Effector memory CD8-positive, alpha-beta T cell (primary cell): ENCODE results near the gene GALNT10.

ENCODE experiments used
- ATAC-seq: fragments of 150-1000 bp; cut with Tn5 transposase; replicated peaks from 2 replicates; pipeline ENCODE4 v1.10.0; 2021; ENCODE audit warnings: mild to moderate bottlenecking, moderate library complexity
- DNase-seq, 3 experiments: peaks; one replicate each; pipeline ENCODE4 v3.0.0; 2021
- H3K27ac Mint-ChIP-seq, 2 donors: one replicate each; pipeline ENCODE4 v1.8.0; 2022; ENCODE audit warnings: mild to moderate bottlenecking in 2 of 2, mixed read lengths in 2 of 2, moderate library complexity in 2 of 2
- H3K27me3 Mint-ChIP-seq, 2 donors: one replicate each; pipeline ENCODE4 v1.8.0; 2022; ENCODE audit warnings: mixed read lengths in 2 of 2
- H3K36me3 Mint-ChIP-seq: one replicate; pipeline ENCODE4 v1.8.0; 2022; ENCODE audit warnings: mild to moderate bottlenecking, moderate library complexity, mixed read lengths; ENCODE audit not compliant: insufficient read depth
- H3K4me1 Mint-ChIP-seq, 2 donors: one replicate each; pipeline ENCODE4 v1.8.0; 2022; ENCODE audit warnings: low read depth in 2 of 2, mixed read lengths in 2 of 2
- H3K4me3 Mint-ChIP-seq, 2 donors: one replicate each; pipeline ENCODE4 v1.8.0; 2022; ENCODE audit warnings: mild to moderate bottlenecking in 2 of 2, mixed read lengths in 2 of 2, moderate library complexity in 2 of 2
- H3K9me3 Mint-ChIP-seq, 2 donors: one replicate each; pipeline ENCODE4 v1.8.0; 2022; ENCODE audit warnings: mixed read lengths in 2 of 2

GALNT10 gene

DNA sequence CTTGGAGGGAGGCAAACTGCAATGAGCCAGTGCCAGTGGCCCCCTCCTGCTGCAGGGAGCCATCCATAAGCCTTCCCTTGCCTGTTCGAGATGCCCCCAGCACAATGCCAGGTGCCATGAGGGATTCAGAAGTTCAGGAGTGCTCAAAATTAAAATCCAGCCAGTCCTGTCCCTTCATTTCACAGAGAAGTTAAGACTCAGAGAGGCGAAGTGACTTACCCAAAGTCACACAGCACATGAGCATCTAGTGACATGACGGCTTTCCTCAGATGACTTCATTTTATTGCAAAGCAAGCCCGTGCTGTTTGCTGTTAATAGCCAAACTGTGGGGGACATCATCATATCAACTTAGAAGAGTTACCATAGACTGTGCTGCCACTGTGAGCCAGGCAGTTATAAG is 185.9 kb downstream of the GALNT10 start:
- Mint-ChIP-seq H3K9me3 (no peaks in the 10 kb centered on the region), H3K4me1 (peaks cover 6% of the 10 kb centered on the region in 2 donors), H3K27me3 (no peaks in the 10 kb centered on the region), H3K36me3 (peaks cover 19% of the 10 kb centered on the region), H3K27ac (peak overlapping the region in 1 of 2 donors; percentile 69), H3K4me3 (no peak overlapping the region)
- ATAC-seq (no peak), DNase-seq (no peak)

DNA sequence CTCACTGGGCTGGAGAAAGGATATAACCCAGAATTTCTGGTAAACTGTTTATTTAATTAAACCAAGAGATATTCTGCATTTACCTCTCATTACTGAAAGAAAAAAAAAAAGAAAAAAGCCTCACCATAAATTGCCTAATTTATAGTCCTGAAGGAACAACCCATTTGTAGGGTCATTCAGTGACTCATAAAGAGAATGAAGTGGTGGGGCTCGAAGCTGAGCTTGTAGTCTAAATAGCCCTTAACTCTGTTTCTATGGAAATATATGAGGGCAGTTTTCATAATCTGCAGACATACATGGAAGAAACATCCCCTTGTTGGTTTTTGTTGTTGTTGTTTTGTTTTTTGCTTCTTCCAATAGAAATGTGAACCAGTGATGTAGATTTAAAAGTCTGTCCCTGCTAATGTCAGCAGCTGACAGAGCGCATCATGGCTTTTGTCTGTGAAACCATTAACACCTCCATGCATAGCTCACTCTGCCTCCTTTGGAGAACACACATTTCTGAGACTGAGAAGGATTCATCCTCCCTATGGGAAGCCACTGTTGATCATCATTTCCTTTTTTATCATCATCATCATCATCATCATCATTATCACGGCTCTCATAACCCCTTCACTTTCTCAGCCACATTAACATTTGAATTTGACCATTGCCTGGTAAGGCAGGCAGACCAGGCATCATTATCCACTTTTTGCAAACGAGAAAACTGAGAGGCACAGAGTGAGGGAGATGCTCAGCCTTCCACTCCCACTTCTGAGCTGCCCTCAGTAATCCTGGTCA is 187.4 kb downstream of the GALNT10 start:
- DNase-seq, result no peak
- no peak overlapping the region for H3K27ac Mint-ChIP-seq
- no peak overlapping the region for H3K4me3 Mint-ChIP-seq
- H3K9me3 Mint-ChIP-seq, result no peaks in the 10 kb centered on the region
- no peaks in the 10 kb centered on the region for H3K27me3 Mint-ChIP-seq
- peaks cover 19% of the 10 kb centered on the region for H3K36me3 Mint-ChIP-seq
- H3K4me1 Mint-ChIP-seq, result peaks cover 13 to 14% of the 10 kb centered on the region in 2 donors
- no peak for ATAC-seq

DNA sequence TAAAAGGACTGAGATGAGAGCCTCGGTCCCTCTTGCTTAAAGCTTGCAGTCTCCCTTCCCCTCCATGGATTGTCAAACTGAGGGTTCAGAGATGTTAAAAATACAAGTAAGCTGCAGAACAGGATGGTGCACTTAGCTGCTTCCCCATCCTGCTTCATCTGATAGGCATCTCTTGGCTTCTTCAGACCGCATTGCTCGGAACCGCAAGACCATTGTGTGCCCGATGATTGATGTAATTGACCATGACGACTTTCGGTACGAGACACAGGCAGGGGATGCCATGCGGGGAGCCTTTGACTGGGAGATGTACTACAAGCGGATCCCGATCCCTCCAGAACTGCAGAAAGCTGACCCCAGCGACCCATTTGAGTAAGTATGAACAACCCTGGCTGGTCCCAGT is 189.7 kb downstream of the GALNT10 start:
- Mint-ChIP-seq H3K9me3 (no peaks in the 10 kb centered on the region), H3K27ac (peak overlapping the region in 1 of 2 donors; percentile 62), H3K36me3 (peaks cover 17% of the 10 kb centered on the region), H3K4me1 (peaks cover 28% of the 10 kb centered on the region in 2 donors), H3K27me3 (no peaks in the 10 kb centered on the region), H3K4me3 (no peak overlapping the region)
- DNase-seq, result no peak
- no peak for ATAC-seq

DNA sequence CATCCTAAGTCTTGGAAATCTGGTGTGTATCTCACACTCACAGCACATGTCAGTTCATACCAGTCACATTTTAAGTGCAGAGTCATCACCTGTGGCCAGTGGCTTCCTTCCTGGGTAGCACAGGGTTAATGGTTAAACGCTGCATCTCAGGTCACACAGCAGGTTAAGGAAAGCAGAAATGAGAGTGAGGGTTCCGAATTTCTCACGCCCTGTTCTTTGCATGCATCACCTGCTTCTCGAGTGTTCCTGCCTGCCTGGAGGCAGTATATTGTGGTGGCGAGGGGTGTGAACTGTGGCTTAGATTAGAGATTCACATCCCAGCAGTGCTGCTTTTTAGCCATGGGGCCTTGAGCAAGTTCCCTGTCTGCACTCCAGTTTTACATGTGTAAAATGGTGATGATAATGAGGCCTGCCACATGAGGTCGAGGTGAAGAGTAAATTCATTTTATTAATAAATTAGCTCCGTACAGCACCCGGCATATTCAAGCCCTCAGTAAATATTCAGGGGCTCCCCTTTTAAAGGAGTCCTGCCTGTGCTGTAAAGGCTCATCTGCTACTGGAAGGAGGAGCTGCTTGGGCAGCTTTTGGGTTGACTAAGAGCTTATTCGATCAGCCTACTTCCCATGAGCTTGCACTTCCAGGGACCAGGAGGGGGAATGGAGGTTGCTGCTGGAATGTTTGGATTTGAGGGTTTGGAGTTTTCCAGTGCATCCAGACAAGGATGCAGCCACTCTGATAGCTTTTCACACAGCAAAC is 194.1 kb downstream of the GALNT10 start:
- Mint-ChIP-seq H3K27me3 (no peaks in the 10 kb centered on the region), H3K9me3 (no peaks in the 10 kb centered on the region), H3K4me3 (peak overlapping the region; percentile 67 to 75), H3K4me1 (peaks cover 33 to 36% of the 10 kb centered on the region in 2 donors), H3K27ac (peak overlapping the region; percentile 94 to 98), H3K36me3 (peaks cover 21% of the 10 kb centered on the region)
- peak; percentile 89 for ATAC-seq
- DNase-seq, result peak; percentile 55 to 58 (median 56)

DNA sequence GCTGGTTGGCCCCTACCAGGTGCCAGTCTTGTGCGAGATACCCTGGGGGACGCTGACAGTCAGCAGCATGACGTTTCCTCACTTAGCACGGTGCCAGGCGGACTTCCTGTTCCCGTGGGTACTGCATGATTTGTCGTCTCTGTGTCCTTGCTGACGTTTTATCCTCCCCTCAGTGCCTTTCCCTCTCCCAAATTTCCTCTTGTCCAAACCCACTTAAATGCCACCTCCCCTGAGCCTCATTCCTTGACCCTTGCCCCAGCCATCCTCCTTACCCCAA is 194.6 kb downstream of the GALNT10 start:
- Mint-ChIP-seq H3K36me3 (peaks cover 21% of the 10 kb centered on the region), H3K9me3 (no peaks in the 10 kb centered on the region), H3K4me3 (peak overlapping the region; percentile 67 to 75), H3K27ac (peak overlapping the region; percentile 94 to 98), H3K27me3 (no peaks in the 10 kb centered on the region), H3K4me1 (peaks cover 33 to 36% of the 10 kb centered on the region in 2 donors)
- DNase-seq, result peak; percentile 33 to 56 (median 35)
- peak; percentile 87 for ATAC-seq

DNA sequence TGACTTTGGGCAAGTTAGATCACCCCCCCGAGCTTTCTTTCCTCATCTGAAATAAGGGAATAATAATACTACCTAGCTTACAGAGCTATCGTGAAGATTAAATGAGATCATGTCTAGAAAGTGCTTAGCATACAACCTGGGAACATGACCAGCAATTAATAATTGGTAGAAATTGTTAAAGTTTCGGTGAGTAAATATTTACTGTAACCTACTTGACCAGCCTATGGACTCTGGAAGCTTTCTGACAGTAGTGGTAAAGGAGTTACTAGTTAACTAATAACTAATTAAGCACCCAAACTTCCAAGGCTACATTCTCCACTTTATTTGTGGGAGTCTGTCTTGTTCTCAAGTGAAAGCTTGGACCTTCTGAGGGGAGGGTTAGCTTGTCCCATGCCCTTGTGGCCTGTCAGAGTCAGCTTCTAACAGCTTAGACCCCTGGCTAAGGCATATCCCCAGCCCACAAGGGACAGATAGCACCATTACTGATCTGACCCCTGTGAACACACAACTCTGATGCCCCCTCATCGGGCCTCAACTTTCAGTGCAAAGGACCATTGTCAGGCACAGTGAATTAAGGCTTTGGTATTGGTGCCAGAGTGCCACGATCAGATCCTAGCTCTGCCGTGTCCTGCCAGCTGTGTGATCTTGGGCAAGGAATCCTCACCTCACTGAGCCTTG is 196.6 kb downstream of the GALNT10 start:
- Mint-ChIP-seq H3K36me3 (peaks cover 23% of the 10 kb centered on the region), H3K27ac (peak overlapping the region in 1 of 2 donors; percentile 98), H3K9me3 (no peaks in the 10 kb centered on the region), H3K4me3 (no peak overlapping the region), H3K4me1 (peaks cover 31 to 36% of the 10 kb centered on the region in 2 donors), H3K27me3 (no peaks in the 10 kb centered on the region)
- ATAC-seq (no peak), DNase-seq (no peak)

DNA sequence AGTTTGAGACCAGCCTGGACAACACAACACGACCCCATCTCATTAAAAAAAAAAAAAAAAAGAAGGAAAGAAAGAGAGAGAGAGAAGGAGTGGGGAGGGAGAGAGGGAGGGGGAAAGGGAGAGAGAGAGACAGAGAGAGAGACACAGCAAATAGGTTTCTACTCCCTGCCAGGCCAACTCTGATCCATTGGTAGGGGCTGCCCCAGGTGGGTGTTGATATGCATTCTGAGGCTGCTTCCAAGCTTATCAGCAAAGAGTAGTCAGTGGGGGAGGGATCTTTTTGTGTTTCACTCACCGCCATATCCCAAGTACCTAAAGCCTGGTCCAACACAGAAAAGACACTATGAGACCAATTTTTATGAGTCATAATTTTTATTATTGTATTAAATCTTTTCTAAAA is 198.3 kb downstream of the GALNT10 start:
- Mint-ChIP-seq H3K27ac (peak overlapping the region in 1 of 2 donors; percentile 58), H3K36me3 (peaks cover 33% of the 10 kb centered on the region), H3K9me3 (no peaks in the 10 kb centered on the region), H3K4me1 (peaks cover 26 to 28% of the 10 kb centered on the region in 2 donors), H3K4me3 (no peak overlapping the region), H3K27me3 (no peaks in the 10 kb centered on the region)
- DNase-seq (no peak), ATAC-seq (no peak)

DNA sequence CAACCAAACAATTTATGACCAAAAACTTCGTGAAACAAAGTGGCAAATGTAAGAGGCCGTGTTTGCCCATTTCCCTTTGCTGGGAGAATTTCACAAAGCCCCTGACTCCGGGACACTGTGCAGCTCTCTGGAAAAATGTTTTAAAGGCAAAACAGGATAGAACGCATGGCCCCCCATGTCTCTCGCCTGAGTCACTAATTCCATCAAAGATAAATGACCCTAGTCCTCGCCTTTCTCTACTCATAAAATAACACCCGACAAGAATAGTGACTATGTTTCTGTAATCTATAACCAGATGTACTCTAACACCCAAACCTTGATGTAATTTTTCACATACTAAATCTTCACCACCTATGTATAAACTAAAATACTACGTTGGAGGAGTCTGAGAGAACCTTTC is 199.6 kb downstream of the GALNT10 start:
- Mint-ChIP-seq H3K27me3 (no peaks in the 10 kb centered on the region), H3K27ac (no peak overlapping the region), H3K4me1 (peaks cover 21% of the 10 kb centered on the region in 2 donors), H3K9me3 (no peaks in the 10 kb centered on the region), H3K4me3 (no peak overlapping the region), H3K36me3 (peaks cover 38% of the 10 kb centered on the region)
- ATAC-seq (no peak), DNase-seq (no peak)

DNA sequence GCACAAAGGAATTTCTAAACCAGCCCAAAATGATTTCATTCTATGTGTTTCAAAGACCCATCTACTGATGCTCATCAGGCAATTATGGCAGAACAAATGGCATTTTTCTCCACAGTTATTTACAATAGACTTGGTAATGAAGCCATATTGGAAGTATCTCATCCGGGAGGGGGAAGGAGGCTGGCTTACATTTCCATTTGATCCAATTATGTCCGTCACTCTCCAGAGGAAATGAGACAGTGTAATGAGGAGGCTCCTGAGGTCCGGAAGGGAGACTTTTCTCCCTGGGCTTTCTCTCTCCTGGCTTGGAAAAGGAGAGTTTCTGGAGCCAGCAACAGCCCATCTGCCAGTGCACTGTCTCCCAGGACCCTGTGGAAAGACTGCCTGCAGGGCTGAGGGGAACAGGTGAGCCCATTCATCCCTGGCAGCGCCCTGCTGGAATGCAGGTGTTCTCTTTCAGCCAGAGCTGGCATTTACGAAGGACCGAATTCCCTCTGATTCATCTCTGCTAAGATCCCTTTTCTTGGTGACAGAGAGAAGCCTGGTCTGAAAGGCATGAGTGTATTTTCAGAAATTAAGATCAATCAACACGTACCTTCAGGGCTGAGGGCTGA is 200.3 kb downstream of the GALNT10 start:
- peaks cover 15% of the 10 kb centered on the region in 2 donors for H3K4me1 Mint-ChIP-seq
- peak overlapping the region in 1 of 2 donors; percentile 70 for H3K27ac Mint-ChIP-seq
- peaks cover 37% of the 10 kb centered on the region for H3K36me3 Mint-ChIP-seq
- H3K4me3 Mint-ChIP-seq, result no peak overlapping the region
- no peak for ATAC-seq
- H3K9me3 Mint-ChIP-seq, result no peaks in the 10 kb centered on the region
- H3K27me3 Mint-ChIP-seq, result no peaks in the 10 kb centered on the region
- no peak for DNase-seq

DNA sequence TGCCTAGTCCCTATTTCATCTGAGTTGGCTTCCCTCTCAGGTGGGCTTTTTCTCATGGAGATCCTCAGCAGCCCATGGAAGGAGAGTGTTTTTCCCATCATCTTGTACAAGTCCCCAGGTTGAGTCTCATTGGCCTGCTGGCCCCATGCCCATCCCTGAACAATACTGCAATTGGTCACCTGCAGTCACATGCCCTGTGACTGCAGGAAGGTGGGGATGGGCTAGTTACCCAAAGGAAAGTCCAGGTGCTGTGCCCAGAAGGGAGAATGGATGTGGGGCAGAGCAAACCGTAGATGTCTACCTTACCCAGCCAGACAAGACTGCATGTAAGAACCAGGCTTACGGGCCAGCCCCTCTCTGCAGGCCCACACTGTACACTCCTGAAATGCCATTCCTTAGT is 201.3 kb downstream of the GALNT10 start:
- Mint-ChIP-seq H3K36me3 (peaks cover 37% of the 10 kb centered on the region), H3K27me3 (no peaks in the 10 kb centered on the region), H3K4me3 (no peak overlapping the region), H3K9me3 (no peaks in the 10 kb centered on the region), H3K4me1 (peaks cover 16 to 17% of the 10 kb centered on the region in 2 donors), H3K27ac (peak overlapping the region in 1 of 2 donors; percentile 70)
- no peak for DNase-seq
- no peak for ATAC-seq

DNA sequence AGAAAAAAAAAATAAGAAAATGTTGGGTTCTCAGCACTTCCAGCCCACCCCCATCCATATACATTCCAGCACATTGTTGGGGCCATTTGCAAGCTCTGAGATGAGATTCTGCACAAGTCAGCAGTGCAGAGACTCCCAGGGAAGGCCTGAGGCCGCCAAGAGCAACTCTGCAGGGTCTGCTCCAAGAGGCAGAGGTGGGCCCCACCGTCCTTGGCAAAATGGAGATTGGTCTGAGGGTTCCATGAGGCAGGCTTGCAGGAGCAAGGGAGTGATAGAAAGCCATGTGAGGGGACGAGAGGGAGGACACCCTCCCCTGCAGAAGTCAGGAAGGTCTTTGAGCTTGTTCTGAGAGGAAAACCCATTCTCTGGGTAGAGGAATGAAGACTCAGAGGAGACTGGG is 203.3 kb downstream of the GALNT10 start:
- peak overlapping the region in 1 of 2 donors; percentile 6 for H3K4me3 Mint-ChIP-seq
- ATAC-seq (no peak), DNase-seq (no peak)
- H3K27ac Mint-ChIP-seq, result peak overlapping the region; percentile 77 to 79
- H3K36me3 Mint-ChIP-seq, result peaks cover 37% of the 10 kb centered on the region
- H3K27me3 Mint-ChIP-seq, result no peaks in the 10 kb centered on the region
- H3K9me3 Mint-ChIP-seq, result no peaks in the 10 kb centered on the region
- H3K4me1 Mint-ChIP-seq, result peaks cover 17 to 18% of the 10 kb centered on the region in 2 donors

DNA sequence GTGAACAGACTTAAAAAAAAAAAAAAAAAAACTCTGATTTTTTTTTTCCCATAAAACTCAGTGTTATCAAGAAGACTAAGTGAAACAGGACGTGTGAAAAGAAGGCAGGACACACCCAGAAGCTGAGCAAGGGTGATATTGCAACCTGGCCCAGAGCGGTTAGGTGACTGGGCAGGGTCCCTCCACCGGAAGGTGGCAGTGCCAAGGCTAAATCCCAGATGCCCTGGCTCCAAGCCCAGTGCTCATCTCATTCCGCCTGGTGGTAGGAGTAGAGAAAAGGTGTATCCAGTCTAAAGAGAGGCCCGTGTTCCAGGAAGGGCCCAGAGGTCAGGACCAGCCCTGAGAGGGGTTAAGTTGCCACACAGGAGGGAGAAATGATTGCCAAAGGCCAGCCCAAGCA is 203.8 kb downstream of the GALNT10 start:
- Mint-ChIP-seq H3K27ac (peak overlapping the region; percentile 77 to 79), H3K9me3 (no peaks in the 10 kb centered on the region), H3K4me1 (peaks cover 17 to 18% of the 10 kb centered on the region in 2 donors), H3K4me3 (peak overlapping the region in 1 of 2 donors; percentile 6), H3K27me3 (no peaks in the 10 kb centered on the region), H3K36me3 (peaks cover 37% of the 10 kb centered on the region)
- DNase-seq (no peak), ATAC-seq (no peak)

DNA sequence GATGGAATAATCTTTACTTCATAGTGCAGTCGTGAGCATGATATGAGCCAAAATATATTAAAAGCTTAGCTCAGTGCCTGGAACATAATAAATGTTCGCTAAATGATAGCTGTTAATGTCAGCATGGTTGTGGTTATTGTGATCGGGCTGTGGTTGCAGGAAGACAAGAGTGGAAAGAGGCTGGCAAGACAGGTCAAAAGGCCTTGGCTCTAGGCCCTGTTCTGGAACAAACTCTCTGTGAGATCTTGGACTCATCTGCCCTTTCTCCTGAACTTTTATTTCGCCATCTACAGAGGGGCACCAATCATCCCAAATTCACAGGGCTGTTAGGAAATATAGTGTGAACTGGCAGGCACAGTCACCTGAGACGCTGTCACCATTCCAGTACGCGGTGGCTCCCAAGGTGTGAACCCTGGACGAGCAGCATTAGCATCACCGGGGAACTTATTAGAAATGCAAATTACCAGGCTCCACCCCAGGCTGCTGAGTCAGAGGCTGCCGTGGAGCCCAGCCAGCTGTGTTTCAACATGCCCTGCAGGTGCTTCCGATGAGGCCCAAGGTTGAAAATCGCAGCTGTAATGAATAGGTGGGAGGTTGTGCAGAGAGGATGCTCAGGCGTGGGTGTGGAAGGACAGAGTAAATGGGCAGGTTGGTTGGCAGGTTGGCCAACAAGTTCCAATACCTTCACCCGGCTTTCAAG is 205.0 kb downstream of the GALNT10 start:
- Mint-ChIP-seq H3K36me3 (peaks cover 37% of the 10 kb centered on the region), H3K4me3 (no peak overlapping the region), H3K9me3 (no peaks in the 10 kb centered on the region), H3K27ac (peak overlapping the region; percentile 47 to 89), H3K27me3 (no peaks in the 10 kb centered on the region), H3K4me1 (peaks cover 17 to 18% of the 10 kb centered on the region in 2 donors)
- no peak for DNase-seq
- ATAC-seq, result no peak
